ENCODE results near the gene DHCR24.

The DHCR24 gene

DNA sequence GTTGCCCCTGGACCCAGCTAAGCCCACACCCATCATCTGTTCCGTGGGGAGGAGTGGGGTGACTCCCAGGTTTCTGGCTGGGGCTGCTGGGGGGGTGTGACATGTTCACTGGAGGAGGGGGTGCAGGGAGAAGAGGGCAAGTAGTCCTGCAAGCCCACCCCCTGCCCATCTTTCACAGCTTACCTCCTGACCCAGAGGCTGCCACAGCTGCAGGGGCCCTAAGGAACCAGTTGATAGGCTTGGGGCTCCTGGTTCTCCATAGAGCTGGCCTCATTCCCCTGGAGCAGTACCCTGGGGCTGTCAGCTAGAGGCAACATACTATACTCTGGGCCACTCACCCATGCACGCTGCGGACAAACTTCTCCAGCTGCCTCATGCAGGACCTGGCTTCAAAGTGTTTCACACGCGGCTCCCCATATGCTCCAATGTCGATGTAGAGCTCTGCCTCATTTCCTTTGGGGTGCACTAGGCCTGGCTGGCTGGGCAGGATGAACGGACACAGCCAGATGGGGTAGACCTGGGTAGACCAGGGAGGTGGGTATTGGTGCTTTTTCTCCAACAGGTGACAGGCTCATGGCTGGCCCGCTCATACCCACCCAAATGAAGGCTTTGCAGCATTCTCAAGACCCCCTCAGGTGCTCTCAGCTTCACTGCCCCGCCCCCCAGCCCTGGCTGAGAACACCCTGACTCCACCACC is 33.8 kb downstream of the DHCR24 start:
- Histone ChIP-seq H3K27ac (ENCODE audit: low read length) (no peak overlapping the region), H3K36me3 (ENCODE audit: control insufficient read depth, insufficient read depth, low read length) (peaks cover 67% of the 10 kb centered on the region), H3K9me3 (ENCODE audit: control insufficient read depth, insufficient read depth, low read length) (no peaks in the 10 kb centered on the region), H3K4me3 (ENCODE audit: low read length) (no peak overlapping the region), H3K27me3 (ENCODE audit: control insufficient read depth, insufficient read depth, low read length) (no peaks in the 10 kb centered on the region), H3K4me1 (ENCODE audit: control insufficient read depth, insufficient read depth, low read length) (no peaks in the 10 kb centered on the region)
- no CpG with 5 or more reads among the region's 9 CpGs for WGBS (ENCODE audit: insufficient coverage, insufficient read length)
- no peak for DNase-seq (ENCODE audit: low read depth, low spot score)

DNA sequence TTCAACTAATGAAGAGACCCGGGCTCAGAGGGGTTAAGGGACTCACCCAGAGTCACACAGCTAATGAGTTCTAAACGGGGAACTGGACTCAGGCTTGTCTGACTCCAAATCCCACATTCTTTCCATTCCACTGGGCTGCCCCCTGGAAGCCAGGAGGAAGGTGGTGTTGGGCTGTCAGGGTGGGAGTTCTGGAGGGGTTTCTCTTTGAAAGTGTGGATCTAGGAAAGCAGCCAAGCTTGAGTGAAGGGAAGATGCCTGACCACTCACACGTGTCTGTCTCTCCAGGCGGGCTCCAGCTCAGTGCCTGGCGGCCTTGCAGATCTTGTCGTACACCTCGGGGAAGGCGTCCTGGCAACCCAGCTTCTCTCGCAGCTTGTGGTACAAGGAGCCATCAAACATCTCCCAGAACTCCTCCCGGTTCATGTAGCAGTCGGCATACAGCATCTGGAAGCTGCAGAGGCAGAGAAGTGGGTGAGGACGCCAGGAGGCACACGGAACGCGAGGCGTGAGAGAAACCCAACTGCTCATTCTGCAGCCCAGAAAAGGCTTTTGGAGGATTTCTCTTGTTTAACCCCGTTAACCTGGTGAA is 35.0 kb downstream of the DHCR24 start:
- no CpG with 5 or more reads among the region's 17 CpGs for WGBS (ENCODE audit: insufficient coverage, insufficient read length)

GRCh38 chr1:54851406-54851805 is 35.6 kb downstream of the DHCR24 start:
- Histone ChIP-seq H3K27me3 (ENCODE audit: control insufficient read depth, insufficient read depth, low read length) (no peaks in the 10 kb centered on the region), H3K36me3 (ENCODE audit: control insufficient read depth, insufficient read depth, low read length) (peaks cover 60% of the 10 kb centered on the region), H3K27ac (ENCODE audit: low read length) (no peak overlapping the region), H3K4me1 (ENCODE audit: control insufficient read depth, insufficient read depth, low read length) (no peaks in the 10 kb centered on the region), H3K9me3 (ENCODE audit: control insufficient read depth, insufficient read depth, low read length) (no peaks in the 10 kb centered on the region), H3K4me3 (ENCODE audit: low read length) (no peak overlapping the region)
- DNase-seq (ENCODE audit: low read depth, low spot score): no peak
- WGBS (ENCODE audit: insufficient coverage, insufficient read length): no CpG with 5 or more reads among the region's 9 CpGs

More for the DNA sequence above, 35.0 kb downstream of the DHCR24 start:
- Histone ChIP-seq H3K4me3 (ENCODE audit: low read length) (no peak overlapping the region), H3K4me1 (ENCODE audit: control insufficient read depth, insufficient read depth, low read length) (no peaks in the 10 kb centered on the region), H3K27me3 (ENCODE audit: control insufficient read depth, insufficient read depth, low read length) (no peaks in the 10 kb centered on the region), H3K9me3 (ENCODE audit: control insufficient read depth, insufficient read depth, low read length) (no peaks in the 10 kb centered on the region), H3K27ac (ENCODE audit: low read length) (no peak overlapping the region), H3K36me3 (ENCODE audit: control insufficient read depth, insufficient read depth, low read length) (peaks cover 62% of the 10 kb centered on the region)
- no peak for DNase-seq (ENCODE audit: low read depth, low spot score)

- Histone ChIP-seq H3K9me3 (ENCODE audit: control insufficient read depth, insufficient read depth, low read length) (no peaks in the 10 kb centered on the region), H3K4me1 (ENCODE audit: control insufficient read depth, insufficient read depth, low read length) (no peaks in the 10 kb centered on the region), H3K27ac (ENCODE audit: low read length) (no peak overlapping the region), H3K36me3 (ENCODE audit: control insufficient read depth, insufficient read depth, low read length) (peaks cover 56% of the 10 kb centered on the region), H3K4me3 (ENCODE audit: low read length) (no peak overlapping the region), H3K27me3 (ENCODE audit: control insufficient read depth, insufficient read depth, low read length) (no peaks in the 10 kb centered on the region)
- no peak for DNase-seq (ENCODE audit: low read depth, low spot score)
- WGBS (ENCODE audit: insufficient coverage, insufficient read length): no CpG with 5 or more reads among the region's 9 CpGs
Observed at GRCh38 chr1:54850737-54851136, 36.3 kb downstream of the DHCR24 start.

DNA sequence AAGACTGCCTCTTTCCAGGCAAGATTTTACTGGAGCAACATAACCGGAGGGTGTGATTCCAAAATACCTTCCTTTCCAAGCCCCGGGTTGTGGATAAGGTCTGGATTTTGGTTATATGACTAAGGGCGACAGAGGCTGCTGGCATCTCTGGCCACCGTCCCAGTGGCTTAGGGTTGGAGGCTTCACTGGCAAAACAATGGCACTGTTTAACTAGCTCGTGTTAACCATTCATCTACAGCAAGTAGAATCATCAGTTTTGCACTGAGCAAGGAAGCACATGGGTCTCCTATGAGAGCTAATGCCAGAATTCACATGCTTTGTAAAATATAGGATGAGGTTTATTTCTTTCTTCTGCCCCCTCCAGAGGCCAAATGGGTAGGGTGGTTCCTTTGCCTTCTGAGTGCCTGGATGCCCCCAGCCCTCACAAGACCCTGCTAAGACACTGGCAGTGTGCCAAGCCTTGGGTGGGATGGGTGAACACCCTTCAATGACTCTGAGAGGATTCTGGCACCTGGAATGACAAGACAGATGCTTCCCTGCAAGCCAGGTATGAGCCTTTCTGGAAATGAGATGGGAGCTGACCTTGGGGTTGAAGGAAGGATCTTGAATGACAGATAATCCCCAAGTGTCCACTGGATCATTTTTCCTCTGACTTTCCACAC is 36.8 kb downstream of the DHCR24 start:
- DNase-seq (ENCODE audit: low read depth, low spot score): no peak
- peaks cover 56% of the 10 kb centered on the region for H3K36me3 ChIP-seq (ENCODE audit: control insufficient read depth, insufficient read depth, low read length)
- no peaks in the 10 kb centered on the region for H3K9me3 ChIP-seq (ENCODE audit: control insufficient read depth, insufficient read depth, low read length)
- no CpG with 5 or more reads among the region's 5 CpGs for WGBS (ENCODE audit: insufficient coverage, insufficient read length)
- no peaks in the 10 kb centered on the region for H3K27me3 ChIP-seq (ENCODE audit: control insufficient read depth, insufficient read depth, low read length)
- H3K4me1 ChIP-seq (ENCODE audit: control insufficient read depth, insufficient read depth, low read length): no peaks in the 10 kb centered on the region
- H3K4me3 ChIP-seq (ENCODE audit: low read length): no peak overlapping the region
- no peak overlapping the region for H3K27ac ChIP-seq (ENCODE audit: low read length)

DNA sequence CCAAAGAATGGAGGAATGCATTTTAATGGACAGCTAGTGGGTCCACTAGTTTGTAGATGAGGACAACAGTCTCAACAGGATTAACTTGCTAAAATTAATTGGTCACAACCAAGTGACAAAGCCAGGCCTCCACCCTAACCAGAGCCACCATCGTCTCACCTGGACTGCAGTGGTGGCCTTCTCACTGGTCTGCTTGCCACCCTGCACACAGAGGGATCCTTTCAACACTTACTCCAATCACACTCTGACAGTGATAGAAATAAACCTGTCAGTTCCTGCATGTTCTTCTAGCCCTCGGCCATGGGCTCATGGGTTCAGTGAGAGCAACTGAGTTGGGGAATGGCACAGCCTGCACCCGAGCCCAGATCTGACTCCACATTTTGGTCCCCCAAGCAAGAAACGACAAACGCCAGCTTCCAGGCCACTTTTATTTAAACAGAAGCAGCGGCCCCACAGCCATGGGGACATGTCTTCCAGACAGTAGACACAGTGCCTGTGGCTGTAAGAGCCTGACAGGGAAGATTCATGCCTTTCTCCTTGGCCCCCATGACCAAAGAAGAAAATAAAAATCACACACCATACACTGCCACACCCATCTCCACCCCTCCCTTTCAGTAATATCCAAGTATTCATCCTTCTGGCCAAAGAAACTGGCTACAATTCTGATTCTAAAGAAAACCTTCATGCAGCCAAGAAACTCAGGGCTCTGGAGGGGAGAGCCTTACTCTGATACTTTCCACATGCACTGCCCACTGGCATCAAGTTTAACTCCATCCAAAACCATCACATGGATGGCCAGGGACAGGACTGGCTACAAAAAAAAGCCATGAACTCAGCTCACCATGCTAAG is 37.6 kb downstream of the DHCR24 start:
- no CpG with 5 or more reads among the region's 6 CpGs for WGBS (ENCODE audit: insufficient coverage, insufficient read length)

DNA sequence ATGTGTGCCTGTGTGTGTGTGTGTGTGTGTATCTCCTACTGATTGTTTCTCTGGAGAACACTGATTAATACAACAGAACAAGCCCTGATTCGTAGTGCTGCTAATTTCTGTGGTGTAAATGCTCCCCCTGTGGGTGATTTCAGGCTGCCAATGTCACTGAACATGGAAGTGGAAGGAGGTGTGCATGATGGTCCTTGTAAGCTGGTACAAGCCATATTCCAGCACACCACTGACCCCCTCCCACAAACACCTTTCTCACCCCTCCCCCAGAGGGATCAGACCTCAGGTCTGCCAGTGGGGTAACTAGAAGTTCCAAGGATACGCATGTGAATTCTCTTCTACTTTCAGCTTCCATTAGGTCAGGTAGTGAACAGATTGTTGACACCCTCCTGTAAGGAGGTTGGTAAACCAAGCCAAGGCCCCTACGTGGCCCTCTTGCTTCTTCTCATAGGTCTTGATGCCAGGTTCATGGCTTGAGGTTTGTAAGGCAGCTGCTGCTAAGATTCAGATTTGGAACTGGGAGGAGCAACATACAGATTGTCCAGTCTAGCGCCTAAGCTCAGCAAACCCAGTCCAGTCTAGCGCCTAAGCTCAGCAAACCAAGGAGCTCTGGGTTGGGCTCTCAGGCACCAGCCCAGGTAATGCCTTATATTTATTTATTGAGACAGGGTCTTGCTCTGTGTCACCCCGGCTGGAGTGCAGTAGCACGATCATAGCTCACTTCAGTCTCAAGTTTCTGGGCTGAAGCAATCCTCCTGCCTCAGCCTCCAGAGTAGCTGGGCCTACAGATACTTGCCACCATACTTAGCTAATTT is 38.7 kb downstream of the DHCR24 start:
- no peaks in the 10 kb centered on the region for H3K4me1 ChIP-seq (ENCODE audit: control insufficient read depth, insufficient read depth, low read length)
- H3K4me3 ChIP-seq (ENCODE audit: low read length): no peak overlapping the region
- no peak for DNase-seq (ENCODE audit: low read depth, low spot score)
- WGBS (ENCODE audit: insufficient coverage, insufficient read length): no CpG with 5 or more reads among the region's 7 CpGs
- H3K27ac ChIP-seq (ENCODE audit: low read length): no peak overlapping the region
- H3K36me3 ChIP-seq (ENCODE audit: control insufficient read depth, insufficient read depth, low read length): peaks cover 42% of the 10 kb centered on the region
- no peaks in the 10 kb centered on the region for H3K9me3 ChIP-seq (ENCODE audit: control insufficient read depth, insufficient read depth, low read length)
- no peaks in the 10 kb centered on the region for H3K27me3 ChIP-seq (ENCODE audit: control insufficient read depth, insufficient read depth, low read length)

More for the DNA sequence above, 37.6 kb downstream of the DHCR24 start:
- Histone ChIP-seq H3K4me1 (ENCODE audit: control insufficient read depth, insufficient read depth, low read length) (no peaks in the 10 kb centered on the region), H3K36me3 (ENCODE audit: control insufficient read depth, insufficient read depth, low read length) (peaks cover 53% of the 10 kb centered on the region), H3K4me3 (ENCODE audit: low read length) (no peak overlapping the region), H3K27ac (ENCODE audit: low read length) (no peak overlapping the region), H3K27me3 (ENCODE audit: control insufficient read depth, insufficient read depth, low read length) (no peaks in the 10 kb centered on the region), H3K9me3 (ENCODE audit: control insufficient read depth, insufficient read depth, low read length) (no peaks in the 10 kb centered on the region)
- DNase-seq (ENCODE audit: low read depth, low spot score): no peak

DNA sequence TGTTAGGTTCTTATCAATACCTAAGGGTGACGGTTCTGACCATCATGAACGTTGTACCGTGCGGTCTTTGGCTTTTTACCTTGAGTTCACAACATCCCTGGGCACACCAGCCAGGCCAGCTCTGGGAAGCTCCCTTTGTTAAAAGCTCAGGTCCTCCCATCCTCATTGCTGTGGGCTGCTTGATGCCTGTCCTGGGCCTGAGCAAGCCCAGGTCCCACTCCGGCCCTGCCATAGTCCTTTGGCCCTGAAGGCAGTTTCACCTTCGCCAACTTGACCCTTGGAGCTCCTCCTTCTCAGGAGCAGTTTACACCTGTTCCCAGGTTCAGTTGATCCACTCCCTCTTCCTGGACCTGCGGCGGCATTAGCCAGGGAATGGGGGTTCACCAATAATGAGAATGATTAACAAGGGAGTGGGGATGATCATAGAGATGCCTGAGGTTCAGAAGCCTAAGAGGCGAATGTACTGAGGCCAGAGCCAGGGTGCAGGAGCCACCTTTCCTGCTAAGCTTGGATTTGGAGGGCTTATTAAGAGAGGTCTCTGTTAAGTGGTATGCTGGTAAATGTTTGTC is 40.2 kb downstream of the DHCR24 start:
- DNase-seq (ENCODE audit: low read depth, low spot score): no peak
- H3K27ac ChIP-seq (ENCODE audit: low read length): no peak overlapping the region
- WGBS (ENCODE audit: insufficient coverage, insufficient read length): no CpG with 5 or more reads among the region's 9 CpGs

DNA sequence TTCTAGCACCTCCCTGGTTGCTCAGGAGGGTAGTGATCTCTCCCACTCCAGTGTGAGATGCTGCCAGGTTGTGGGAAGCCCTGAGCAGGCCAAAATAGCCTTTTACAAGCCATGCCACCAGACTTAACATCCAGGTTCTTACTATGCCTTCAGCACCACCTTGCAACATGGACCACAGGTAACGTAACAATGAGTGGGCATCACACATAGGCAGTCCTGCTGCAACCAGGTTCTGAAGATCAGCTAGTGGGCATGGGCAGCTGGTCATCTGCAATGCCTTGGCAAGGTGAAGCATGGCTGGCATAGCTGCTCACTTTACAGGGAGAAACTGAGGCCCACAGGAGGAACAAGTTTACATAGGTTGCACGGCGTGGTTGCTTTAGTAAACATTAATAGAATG is 40.7 kb downstream of the DHCR24 start:
- no CpG with 5 or more reads among the region's 3 CpGs for WGBS (ENCODE audit: insufficient coverage, insufficient read length)
- Histone ChIP-seq H3K4me1 (ENCODE audit: control insufficient read depth, insufficient read depth, low read length) (no peaks in the 10 kb centered on the region), H3K36me3 (ENCODE audit: control insufficient read depth, insufficient read depth, low read length) (peaks cover 23% of the 10 kb centered on the region), H3K4me3 (ENCODE audit: low read length) (no peak overlapping the region), H3K27me3 (ENCODE audit: control insufficient read depth, insufficient read depth, low read length) (no peaks in the 10 kb centered on the region), H3K27ac (ENCODE audit: low read length) (no peak overlapping the region), H3K9me3 (ENCODE audit: control insufficient read depth, insufficient read depth, low read length) (no peaks in the 10 kb centered on the region)
- no peak for DNase-seq (ENCODE audit: low read depth, low spot score)

More for the DNA sequence above, 40.2 kb downstream of the DHCR24 start:
- H3K27me3 ChIP-seq (ENCODE audit: control insufficient read depth, insufficient read depth, low read length): no peaks in the 10 kb centered on the region
- H3K9me3 ChIP-seq (ENCODE audit: control insufficient read depth, insufficient read depth, low read length): no peaks in the 10 kb centered on the region
- no peaks in the 10 kb centered on the region for H3K4me1 ChIP-seq (ENCODE audit: control insufficient read depth, insufficient read depth, low read length)
- peaks cover 28% of the 10 kb centered on the region for H3K36me3 ChIP-seq (ENCODE audit: control insufficient read depth, insufficient read depth, low read length)
- no peak overlapping the region for H3K4me3 ChIP-seq (ENCODE audit: low read length)
